Measurements from ENCODE around the gene GXYLT2.
"Not testable (repeated sequence)": the region's sequence is repeated elsewhere in the genome, so short reads cannot be mapped to it uniquely, and the experiment has no call there.

GXYLT2 gene

DNA sequence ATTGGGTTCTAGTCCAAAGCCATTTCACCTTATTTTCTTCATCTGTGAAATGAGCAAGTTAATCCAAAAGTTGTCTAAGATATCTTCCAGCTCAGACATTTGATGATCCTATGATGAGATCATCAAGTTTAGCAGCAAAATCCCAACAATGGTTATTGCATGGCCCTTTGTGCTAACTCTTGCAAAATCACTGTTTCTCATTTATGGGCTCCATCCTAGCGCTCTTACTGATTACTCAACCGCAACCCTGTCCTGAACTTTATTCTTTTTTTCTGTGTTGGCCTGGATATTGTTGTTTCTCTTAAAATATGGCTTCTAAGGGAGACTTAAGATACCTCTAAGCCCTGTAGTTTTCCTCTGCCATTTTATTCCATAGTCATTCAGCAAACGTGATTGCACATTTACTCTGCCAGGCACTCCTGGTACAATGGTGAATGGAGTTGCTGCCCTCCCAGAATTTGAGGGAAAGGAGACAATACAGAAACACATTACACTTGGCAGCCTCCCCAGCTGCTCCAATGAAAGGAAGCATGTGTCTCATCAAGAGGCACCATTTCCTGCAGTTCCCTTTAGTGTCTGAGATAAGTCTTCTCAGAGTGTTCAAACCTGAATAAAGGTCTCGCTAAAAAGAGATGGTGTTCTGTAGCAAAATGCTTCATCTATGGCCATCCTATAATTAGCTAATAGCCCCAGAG, 4.4 kb downstream of the GXYLT2 start:
- peak; percentile 46 for DNase-seq (ENCODE audit: low read depth, low spot score)

DNA sequence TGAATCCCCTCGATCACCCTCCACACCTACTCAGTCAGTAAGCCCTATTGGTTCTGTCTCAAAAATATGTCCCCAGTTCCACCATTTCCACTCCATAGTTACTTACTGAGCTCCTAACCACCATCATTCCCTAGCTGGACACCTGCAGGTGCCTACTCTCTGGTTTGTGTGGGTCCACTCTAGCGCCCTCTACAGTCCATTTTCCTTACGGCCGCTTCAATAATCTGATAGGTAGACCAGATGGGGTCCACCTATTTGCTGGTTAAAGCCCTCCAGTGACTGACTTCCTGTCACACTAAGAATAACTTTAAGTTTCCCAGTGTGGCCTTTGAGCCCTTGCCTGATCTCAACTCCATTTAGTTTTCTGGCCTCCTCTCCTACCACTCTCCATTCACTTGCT, 5.0 kb downstream of the GXYLT2 start:
- DNase-seq (ENCODE audit: low read depth, low spot score) = no peak

DNA sequence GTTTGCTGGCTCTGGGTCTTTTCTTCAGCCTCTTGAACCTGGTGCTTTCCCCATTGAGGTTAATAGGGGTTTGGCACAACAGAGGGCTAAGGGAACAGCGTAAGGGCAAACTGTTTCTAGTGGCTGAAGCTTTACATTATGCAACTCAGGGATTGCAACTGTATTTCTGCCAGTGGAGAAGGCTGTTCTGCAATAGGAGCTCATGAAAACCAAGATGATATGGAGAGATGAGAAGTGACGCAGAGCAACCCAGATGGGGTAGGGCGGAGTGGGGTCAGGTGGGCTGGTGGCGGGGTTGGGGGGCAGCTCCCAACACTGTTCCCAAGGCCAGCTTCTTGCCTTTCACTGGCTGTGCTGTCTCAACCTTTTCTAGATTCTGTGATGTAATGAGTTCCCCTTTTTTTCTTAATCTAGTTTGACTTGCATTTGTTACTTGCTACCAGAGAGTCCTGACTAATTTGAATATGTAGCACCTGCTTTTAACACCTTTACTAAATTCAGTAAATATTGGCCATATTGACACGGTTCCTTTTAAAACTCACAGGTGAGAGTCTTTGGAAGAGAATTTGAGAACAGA, 7.2 kb downstream of the GXYLT2 start:
- DNase-seq (ENCODE audit: low read depth, low spot score) = no peak

DNA sequence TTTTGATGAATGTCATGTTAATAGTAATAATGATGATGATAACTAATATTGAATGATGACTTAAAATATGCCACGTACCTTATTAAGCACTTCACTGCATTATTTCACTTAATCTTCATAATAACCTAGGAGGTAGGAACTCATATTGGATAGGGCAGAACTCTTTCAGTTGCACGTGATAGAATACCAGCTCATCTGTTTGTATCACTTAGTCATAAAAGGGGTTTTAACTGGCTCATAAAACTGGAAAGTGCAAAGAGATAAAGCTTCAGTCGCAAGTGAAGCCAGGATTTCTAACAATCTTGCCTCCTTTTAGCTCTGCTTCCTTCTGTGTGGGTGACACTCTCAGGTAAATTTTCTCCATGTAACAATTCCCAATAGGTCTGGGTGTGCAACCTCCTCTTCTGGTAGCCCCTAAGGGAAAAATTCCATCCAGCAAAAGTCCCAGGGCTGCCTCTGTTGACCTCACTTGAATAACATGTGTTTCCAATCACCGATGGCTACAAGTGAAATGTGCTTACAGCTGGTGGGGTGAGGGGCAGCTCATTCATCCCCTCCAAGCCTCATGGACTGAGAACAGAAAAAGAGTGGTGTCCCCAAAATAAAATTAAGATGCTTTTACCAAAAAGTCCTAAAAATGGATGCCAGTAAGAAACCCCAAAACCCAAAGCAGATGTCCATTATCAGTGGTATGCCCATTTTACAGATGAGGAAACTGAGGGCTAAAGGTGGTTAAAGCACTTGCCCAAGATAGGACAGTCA, 9.3 kb downstream of the GXYLT2 start:
- no peak for DNase-seq (ENCODE audit: low read depth, low spot score)

DNA sequence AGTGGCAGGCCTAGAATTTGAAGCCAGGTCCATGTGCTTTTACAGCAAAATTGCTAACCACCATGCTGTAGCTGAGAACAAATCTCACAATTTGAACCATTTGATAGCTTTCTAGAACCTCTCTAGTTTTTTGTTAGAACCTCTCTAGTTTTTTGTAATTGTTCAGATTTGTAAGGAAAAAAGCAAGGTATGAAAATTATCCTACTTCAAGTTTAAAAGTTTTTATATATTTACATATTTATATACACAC, 9.8 kb downstream of the GXYLT2 start:
- no peak for DNase-seq (ENCODE audit: low read depth, low spot score)

DNA sequence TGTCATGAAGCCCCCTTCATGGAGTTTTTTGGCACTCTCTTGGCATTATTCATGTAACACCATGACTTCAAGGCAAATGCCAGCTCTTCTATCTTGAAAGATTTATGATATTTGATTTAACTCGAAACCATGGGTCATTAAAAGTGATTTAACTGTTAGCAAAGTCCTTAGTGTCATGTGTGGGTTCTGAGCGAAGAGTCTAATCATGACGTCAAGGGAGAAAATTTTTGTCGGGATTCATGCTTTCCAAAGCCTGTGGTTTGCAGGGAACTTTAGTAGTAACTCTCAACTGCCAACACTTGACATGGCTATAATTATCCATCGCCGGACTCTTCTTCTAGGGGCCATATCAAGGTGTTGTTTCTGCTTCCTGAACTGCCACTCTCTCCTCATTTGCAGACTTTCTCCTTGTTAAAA, 11.5 kb downstream of the GXYLT2 start:
- DNase-seq (ENCODE audit: low read depth, low spot score) = no peak

DNA sequence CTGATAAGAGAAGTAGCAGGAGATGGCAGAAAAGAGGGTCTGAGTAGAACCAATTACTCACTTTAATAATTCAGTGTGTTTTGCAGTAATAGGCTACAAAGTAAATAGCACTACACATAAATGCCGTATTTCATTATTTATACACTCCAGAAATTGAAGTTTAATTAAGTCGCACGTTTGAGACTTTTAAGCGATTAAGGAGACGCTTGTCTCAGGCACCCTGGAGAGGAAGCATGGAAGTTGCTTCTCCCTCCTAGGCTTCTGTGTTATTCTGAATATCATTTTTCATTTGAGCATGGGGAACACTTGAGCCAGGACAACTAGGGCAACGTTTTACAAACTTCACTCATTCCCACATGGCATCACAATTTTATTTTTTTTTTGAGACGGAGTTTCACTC, 12.2 kb downstream of the GXYLT2 start:
- DNase-seq (ENCODE audit: low read depth, low spot score) = no peak

DNA sequence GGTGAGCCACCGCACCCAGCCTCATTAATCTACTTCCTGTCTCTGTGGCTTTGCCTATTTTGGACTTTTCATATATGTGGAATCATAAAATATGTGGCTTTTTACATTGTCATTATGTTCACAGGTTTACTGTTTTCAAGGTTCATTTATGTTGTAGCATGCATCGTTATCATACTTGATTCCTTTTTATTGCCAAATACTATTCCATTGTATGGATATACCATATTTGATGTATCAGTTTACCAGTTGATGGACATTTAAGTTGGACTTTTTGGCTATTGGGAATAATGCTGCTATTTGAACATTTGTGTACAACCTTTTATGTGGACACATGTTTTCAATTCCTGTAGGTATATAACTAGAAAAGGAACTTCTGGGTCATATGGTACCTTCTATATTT, 14.0 kb downstream of the GXYLT2 start:
- DNase-seq (ENCODE audit: low read depth, low spot score) = no peak

DNA sequence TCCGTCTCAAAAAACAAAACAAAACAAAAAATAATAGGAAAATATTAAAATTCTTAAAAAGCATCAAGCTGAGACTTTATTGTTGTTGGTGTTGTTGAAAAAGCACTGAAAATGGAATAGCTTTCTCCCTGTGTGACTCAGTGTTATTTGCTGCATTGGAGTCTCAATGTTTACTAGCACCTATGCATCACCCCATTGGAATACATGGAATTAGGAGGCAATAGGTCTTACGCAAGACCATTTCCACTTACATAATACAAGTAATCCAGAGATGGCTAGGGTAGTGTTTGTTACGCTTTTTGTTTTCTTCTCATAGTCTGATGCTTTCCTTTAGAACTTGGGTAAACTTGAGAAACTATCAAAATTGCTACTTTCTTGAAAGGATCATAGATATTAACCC, 15.2 kb downstream of the GXYLT2 start:
- peak; percentile 79 for DNase-seq (ENCODE audit: low read depth, low spot score)

DNA sequence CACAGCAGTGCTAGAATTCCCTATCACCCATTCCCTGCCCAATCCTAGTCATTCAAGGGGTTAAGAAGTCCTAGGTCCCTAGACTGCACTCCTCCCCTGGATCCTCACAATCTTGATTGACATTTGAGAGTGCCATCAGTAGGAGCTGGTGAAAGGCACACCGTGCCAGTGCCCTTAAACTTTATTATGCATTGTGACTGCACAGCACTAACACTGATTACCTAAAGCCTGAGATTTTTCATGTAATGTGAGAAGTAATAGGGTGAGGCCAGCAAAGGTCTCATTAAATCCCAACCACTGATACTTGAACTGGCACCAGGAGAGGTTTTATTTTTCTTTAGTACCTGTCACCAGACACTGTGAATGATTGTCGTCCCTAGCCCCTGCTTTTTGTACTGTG, 16.3 kb downstream of the GXYLT2 start:
- DNase-seq (ENCODE audit: low read depth, low spot score) = no peak

DNA sequence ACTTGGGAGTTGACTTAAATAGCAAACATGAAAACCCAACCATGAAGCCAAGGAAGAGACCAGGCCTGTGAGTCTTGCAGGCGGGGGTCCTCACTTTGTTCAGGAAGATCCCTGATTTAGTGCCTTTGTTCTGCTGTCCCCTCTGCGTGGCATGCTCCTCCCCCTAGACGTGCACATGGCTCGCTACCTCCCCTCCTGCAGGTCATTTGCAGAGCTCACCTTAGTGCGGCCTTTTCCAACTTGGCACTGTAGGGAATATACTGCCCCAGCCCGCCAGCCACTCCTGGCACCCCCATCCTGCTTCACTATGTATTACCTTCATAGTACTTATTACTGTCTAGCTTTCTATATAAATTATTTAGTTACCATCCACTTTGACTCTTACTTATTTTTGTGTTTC, 18.3 kb downstream of the GXYLT2 start:
- no peak for DNase-seq (ENCODE audit: low read depth, low spot score)

DNA sequence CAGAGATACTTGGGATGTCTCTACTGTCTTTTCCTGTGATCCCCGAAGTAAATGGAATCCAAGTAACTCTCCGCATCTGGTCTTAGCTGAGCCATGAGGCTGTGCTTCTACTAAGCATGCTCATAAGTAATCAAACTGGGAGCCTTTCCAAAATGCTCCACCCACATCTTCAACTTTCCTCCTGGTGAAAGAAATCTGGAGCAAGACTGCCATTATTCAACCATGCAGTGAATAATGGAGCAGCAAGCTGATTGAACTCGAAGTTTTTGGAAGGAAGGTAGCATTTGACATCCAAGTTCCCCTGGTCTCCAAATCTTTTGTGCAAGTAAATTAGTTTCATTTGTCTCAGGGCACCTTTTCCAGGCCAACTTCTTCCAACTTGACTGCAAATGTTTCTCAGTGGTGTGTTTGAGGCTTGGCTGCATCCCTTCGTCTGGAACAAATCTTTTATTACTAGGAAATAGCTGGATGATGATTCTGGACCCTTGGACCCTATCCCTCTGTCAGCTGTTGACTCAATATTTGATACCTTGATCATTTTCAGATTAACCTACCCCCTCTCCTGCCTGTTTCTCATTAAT, 19.4 kb downstream of the GXYLT2 start:
- peak; percentile 79 for DNase-seq (ENCODE audit: low read depth, low spot score)

DNA sequence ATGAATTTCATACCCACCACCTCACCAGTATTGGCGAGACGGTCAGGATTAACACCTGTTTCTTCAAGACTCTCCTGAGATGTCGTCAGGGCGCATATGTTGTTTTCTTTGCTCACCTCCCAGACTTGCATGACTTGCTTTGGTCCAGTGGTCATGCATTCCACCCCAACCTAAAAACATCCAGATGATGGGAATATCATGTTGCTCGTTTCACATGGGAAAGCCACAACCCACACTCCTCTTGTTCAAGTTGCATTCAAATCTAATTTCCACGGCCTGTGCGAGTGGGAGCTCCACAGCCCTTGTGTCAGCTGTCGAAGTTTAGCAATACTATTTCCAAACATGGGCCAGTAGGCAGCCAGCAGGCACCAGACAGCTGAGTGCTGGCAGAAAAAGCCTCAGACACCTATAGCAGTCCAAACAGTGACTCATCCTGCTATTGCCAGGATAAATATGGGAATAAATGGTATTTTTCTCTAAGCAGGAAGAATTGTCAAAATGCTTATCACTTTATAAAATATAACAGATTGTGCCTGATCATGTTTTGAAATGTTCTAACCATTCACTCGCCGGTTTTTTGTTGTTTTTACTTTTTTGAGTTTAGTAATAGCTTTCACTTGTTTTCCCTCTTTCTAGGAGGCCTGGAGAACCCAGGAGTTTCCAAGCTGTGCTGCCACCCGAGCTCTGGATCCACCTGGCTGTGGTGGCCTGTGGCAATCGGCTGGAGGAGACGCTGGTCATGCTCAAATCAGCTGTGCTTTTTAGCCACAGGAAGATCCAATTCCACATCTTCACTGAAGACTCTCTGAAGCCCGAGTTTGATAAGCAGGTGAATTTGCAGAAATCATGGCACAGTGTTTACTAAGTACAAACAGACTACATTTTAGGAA, 20.1 kb downstream of the GXYLT2 start:
- peak; percentile 90 for DNase-seq (ENCODE audit: low read depth, low spot score)

DNA sequence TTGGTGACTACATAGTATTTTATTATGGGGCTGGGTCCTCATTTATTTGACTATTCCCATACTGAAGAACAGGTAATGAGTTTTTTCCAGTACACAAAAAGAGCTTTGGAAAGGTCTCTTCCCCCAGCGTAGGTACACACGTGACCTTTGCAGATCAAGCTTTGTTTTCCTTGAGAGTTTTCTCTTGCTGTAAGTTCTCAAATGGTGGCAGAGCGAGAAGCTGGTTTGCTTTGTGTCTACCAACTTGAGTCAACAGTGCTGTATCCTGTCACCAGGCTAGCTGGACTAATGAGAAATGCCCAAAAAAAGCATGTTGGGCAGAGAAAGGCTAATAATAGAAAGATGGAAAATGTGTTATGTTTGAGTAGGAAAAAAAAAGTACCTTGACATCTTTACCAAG, 21.7 kb downstream of the GXYLT2 start:
- no peak for DNase-seq (ENCODE audit: low read depth, low spot score)

DNA sequence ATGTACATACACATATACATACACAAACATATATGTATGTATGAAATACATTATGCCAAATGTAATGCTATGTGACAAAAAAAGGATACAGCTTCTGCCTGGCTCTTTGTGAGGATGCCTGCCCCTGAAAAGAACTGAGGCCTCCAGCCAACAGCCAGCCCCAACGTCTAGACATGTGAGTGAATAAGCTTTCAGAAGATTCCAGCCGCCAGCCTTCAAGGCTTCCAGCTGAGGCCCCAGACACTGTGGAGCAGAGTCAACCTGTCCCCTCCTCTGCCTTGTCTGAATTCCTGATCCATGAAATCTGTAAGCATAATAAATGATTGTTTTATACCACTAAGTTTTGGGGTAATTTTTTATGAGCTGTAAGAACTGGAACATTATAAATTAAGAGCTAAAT, 24.7 kb downstream of the GXYLT2 start:
- peak; percentile 73 for DNase-seq (ENCODE audit: low read depth, low spot score)

DNA sequence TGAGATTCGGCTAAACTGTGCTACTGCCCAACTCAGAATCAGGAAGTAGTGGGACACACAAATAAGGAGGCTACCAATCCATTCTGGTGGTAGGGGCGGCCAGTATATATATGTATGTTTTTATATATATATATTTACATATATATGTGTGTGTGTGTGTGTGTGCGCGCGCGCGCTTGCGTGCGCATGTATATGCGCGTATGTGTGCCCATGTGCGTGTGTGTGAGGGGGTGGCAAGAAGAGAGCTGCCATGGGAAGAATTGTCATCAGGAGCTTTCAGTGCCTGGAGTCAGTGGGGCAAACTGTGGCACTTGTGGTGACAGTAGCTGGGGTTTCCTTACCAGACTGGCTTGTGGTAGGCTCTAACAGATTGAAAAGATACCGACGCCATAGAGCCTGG, 26.5 kb downstream of the GXYLT2 start:
- DNase-seq (ENCODE audit: low read depth, low spot score) = no peak

DNA sequence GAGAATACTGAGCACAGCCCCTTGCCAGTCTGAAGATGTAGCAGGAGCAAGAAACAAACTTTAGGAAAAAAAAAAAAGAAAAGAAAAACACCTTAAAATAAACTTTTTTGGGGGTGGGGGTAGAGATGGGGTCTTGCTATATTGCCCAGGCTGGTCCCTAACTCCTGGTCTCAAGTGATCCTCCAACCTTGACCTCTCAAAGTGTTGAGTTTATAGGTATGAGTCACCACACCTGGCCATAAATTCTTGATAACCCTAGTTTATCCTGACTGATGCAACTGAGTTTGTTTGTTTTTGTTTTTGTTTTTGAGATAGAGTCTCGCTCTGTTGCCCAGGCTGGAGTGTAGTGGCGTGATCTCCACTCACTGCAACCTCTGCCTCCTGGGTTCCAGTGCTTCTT, 28.4 kb downstream of the GXYLT2 start:
- DNase-seq (ENCODE audit: low read depth, low spot score) = no peak

DNA sequence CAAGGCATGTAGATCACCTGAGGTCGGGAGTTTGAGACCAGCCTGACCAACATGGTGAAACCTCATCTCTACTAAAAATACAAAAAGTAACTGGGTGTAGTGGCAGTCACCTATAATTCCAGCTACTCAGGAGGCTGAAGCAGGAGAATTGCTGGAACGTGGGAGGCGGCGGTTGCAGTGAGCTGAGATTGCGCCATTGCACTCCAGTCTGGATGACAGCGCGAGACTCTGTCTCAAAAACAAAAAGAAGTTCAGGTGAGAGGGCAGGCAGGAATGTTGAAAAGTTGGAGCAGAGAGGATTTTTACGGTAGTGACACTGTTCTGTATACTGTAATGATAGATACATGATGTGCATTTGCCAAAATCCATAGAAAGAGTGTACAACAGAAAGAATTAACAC, 31.7 kb downstream of the GXYLT2 start:
- DNase-seq (ENCODE audit: low read depth, low spot score) = no peak

DNA sequence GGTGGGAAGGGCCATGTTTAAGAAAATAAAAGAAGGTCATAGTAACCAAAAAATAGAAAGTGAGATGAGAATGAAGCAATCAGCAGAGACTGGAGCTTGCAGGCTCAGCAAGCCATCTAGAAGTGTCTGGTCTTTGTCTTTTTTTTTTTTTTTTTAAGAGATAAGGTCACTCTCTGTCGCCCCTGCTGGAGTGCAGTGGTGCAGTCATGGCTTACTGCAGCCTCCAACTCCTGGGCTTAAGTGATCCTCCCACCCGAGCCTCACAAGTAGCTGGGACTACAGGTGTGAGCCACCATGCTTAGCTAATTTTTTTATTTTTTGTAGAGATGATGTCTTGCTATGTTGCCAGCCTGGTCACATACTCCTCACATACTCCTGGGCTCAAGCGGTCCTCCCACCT, 36.2 kb downstream of the GXYLT2 start:
- no peak for DNase-seq (ENCODE audit: low read depth, low spot score)

DNA sequence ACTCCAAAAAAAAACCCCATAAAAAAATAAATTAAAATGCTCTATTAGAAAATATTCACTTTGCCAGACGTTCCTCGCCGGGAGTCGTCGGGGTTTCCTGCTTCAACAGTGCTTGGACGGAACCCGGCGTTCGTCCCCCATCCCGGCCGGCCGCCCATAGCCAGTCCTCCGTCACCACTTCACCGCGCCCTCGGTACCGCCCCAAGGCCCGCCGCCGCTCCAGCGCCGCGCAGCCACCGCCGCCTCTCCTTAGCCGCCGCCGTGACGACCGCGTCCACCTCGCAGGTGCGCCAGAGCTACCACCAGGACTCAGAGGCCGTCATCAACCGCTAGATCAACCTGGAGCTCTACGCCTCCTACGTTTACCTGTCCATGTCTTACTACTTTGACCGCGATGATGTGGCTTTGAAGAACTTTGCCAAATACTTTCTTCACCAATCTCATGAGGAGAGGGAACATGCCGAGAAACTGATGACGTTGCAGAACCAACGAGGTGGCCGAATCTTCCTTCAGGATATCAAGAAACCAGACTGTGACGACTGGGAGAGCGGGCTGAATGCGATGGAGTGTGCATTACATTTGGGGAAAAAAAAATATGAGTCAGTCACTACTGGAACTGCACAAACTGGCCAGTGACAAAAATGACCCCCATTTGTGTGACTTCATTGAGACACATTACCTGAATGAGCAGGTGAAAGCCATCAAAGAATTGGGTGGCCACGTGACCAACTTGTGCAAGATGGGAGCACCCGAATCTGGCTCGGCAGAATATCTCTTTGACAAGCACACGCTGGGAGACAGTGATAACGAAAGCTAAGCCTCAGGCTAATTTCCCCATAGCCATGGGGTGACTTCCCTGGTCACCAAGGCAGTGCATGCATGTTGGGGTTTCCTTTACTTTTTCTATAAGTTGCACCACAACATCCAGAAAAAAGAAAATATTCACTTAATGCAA, 41.2 kb downstream of the GXYLT2 start:
- not testable (repeated sequence) for DNase-seq (ENCODE audit: low read depth, low spot score)

DNA sequence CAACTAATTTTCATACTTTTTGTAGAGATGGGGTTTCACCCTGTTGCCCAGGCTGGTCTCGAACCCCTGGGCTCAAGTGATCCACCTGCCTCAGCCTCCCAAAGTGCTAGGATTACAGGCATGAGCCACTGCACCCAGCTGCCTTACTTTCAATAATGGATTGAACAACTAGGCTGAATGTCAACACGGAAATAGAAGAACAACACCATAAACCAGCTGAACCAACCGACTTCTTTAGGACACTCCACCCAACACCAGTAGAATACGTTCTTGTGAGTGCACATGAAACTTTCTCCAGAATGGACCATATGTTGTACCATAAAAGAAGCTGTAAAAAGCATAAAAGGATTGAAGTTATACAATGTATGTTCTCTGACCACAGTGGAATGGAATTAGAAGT, 42.9 kb downstream of the GXYLT2 start:
- no peak for DNase-seq (ENCODE audit: low read depth, low spot score)

All from astrocyte of the hippocampus (primary cell).